Stomach (tissue), 4 donors: ENCODE data around the gene RNF213.

Experiments
- CTCF ChIP-seq, 7 experiments: fragments of 450-650 bp in 4 of 7; fragments of 200-600 bp in 3 of 7; sonication (generic) in 3 of 7; IDR thresholded peaks; one replicate each; pipeline ENCODE4 v1.5.1; 2016 to 2019; ENCODE audit warnings: antibody characterized with exemption in 7 of 7, control low read depth in 2 of 7, mild to moderate bottlenecking in 1 of 7
- POLR2A ChIP-seq, 4 donors: fragments of 450-650 bp; IDR thresholded peaks; one replicate each; pipeline ENCODE4 v1.6.1; 2016; ENCODE audit warnings: antibody characterized with exemption in 4 of 4, control low read depth in 2 of 4, mild to moderate bottlenecking in 1 of 4, moderate library complexity in 1 of 4

- TF ChIP-seq POLR2A (IDR thresholded peaks at IDR 0.05) = no peak
- TF ChIP-seq CTCF (IDR thresholded peaks at IDR 0.05) = no peak
Measured at GRCh38 chr17:80393241-80393890, 132.7 kb downstream of the RNF213 start.
